Neuronal stem cell (in vitro differentiated cells): ENCODE measurements around the gene SIGLEC7.
A peak's percentile ranks its signal among the peaks of the same experiment; 100 is the strongest.

Experiments used
- DNase-seq: peaks from one replicate; pipeline ENCODE4 v3.0.0-alpha.2; 2013; ENCODE audit warnings: low spot score
- H2AFZ ChIP-seq: one replicate; pipeline ENCODE4 v1.6.1; 2013; ENCODE audit warnings: mild to moderate bottlenecking, low read length, inconsistent platforms
- H2AK5ac ChIP-seq: 2 replicates; pipeline ENCODE4 v1.6.1; 2013; ENCODE audit warnings: low read depth, mild to moderate bottlenecking, inconsistent platforms, low read length, moderate library complexity, mixed read lengths
- H2BK120ac ChIP-seq: 2 replicates; pipeline ENCODE4 v1.6.1; 2013; ENCODE audit warnings: low read depth, mild to moderate bottlenecking, inconsistent platforms, low read length, moderate library complexity, mixed read lengths
- H2BK12ac ChIP-seq: one replicate; pipeline ENCODE4 v1.6.1; 2013; ENCODE audit warnings: low read length, inconsistent platforms
- H2BK15ac ChIP-seq: 2 replicates; pipeline ENCODE4 v1.6.1; 2013; ENCODE audit warnings: mild to moderate bottlenecking, low read length, inconsistent platforms, mixed read lengths
- H2BK5ac ChIP-seq: one replicate; pipeline ENCODE4 v1.6.1; 2013; ENCODE audit warnings: inconsistent platforms, mild to moderate bottlenecking, low read length, moderate library complexity
- H3K14ac ChIP-seq: one replicate; pipeline ENCODE4 v1.6.1; 2013; ENCODE audit warnings: low read length, inconsistent platforms
- H3K18ac ChIP-seq: 2 replicates; pipeline ENCODE4 v1.6.1; 2013; ENCODE audit warnings: low read length, inconsistent platforms
- H3K23ac ChIP-seq: 2 replicates; pipeline ENCODE4 v1.6.1; 2013; ENCODE audit warnings: low read depth, mild to moderate bottlenecking, mixed read lengths, low read length, inconsistent platforms; ENCODE audit not compliant: poor library complexity
- H3K27ac ChIP-seq: replicated peaks from 3 replicates; pipeline ENCODE4 v1.5.1; 2013; ENCODE audit warnings: low read length, inconsistent platforms
- H3K27me3 ChIP-seq, 3 experiments: 2 replicates each; pipeline ENCODE4 v1.6.1; 2013; ENCODE audit warnings: low read length in 3 of 3, mild to moderate bottlenecking in 2 of 3, inconsistent platforms in 1 of 3, low read depth in 1 of 3, mixed read lengths in 1 of 3, moderate library complexity in 1 of 3; ENCODE audit not compliant: control insufficient read depth in 3 of 3, insufficient read depth in 3 of 3
- H3K36me3 ChIP-seq, 2 donors: replicated peaks in 1 of 2; 2 replicates each; pipeline ENCODE4 v1.6.1; 2013; ENCODE audit warnings: low read length in 2 of 2; ENCODE audit not compliant: control insufficient read depth in 2 of 2, insufficient read depth in 2 of 2
- H3K4ac ChIP-seq: 2 replicates; pipeline ENCODE4 v1.6.1; 2013; ENCODE audit warnings: inconsistent platforms, mild to moderate bottlenecking, low read length, moderate library complexity
- H3K4me1 ChIP-seq, 2 donors: 1 replicate in 1 of 2; 2 replicates in 1 of 2; pipeline ENCODE4 v1.6.1; 2013; ENCODE audit warnings: low read length in 2 of 2, low read depth in 1 of 2; ENCODE audit not compliant: control insufficient read depth in 2 of 2, insufficient read depth in 1 of 2
- H3K4me2 ChIP-seq: one replicate; pipeline ENCODE4 v1.6.1; 2013; ENCODE audit warnings: mild to moderate bottlenecking, low read length, inconsistent platforms; ENCODE audit not compliant: insufficient read depth, poor library complexity, severe bottlenecking
- H3K4me3 ChIP-seq, 2 donors: 2 replicates each; pipeline ENCODE4 v1.5.1; 2013; ENCODE audit warnings: low read length in 2 of 2, mild to moderate bottlenecking in 2 of 2, inconsistent platforms in 1 of 2, moderate library complexity in 1 of 2
- H3K79me1 ChIP-seq: one replicate; pipeline ENCODE4 v1.6.1; 2013; ENCODE audit warnings: low read depth, mild to moderate bottlenecking, inconsistent platforms, low read length, moderate library complexity
- H3K9ac ChIP-seq: one replicate; pipeline ENCODE4 v1.6.1; 2013; ENCODE audit warnings: mild to moderate bottlenecking, low read depth, low read length, inconsistent platforms; ENCODE audit not compliant: poor library complexity
- H3K9me3 ChIP-seq, 2 donors: replicated peaks in 1 of 2; 2 replicates each; pipeline versions ENCODE3 to v1.6.1; 2013; ENCODE audit warnings: low read length in 2 of 2, mild to moderate bottlenecking in 2 of 2, inconsistent platforms in 1 of 2, low read depth in 1 of 2, mixed read lengths in 1 of 2, moderate library complexity in 1 of 2; ENCODE audit not compliant: control insufficient read depth in 2 of 2, insufficient read depth in 1 of 2
- H4K8ac ChIP-seq: one replicate; pipeline ENCODE4 v1.6.1; 2013; ENCODE audit warnings: low read depth, mild to moderate bottlenecking, inconsistent platforms, low read length, moderate library complexity
- H4K91ac ChIP-seq: one replicate; pipeline ENCODE4 v1.6.1; 2013; ENCODE audit warnings: low read length, low read depth, mild to moderate bottlenecking, inconsistent platforms; ENCODE audit not compliant: poor library complexity
- WGBS, 2 donors: extraction: QIAGEN DNeasy Blood & Tissue Kit; methylation state at CpG; one replicate each; pipeline ENCODE4 v1.1.7; 2013; ENCODE audit warnings: missing lambda C conversion rate in 2 of 2, mixed read lengths in 1 of 2; ENCODE audit not compliant: insufficient read length in 2 of 2, insufficient replicate concordance in 1 of 2; ENCODE audit errors: extremely low coverage in 2 of 2; 5-methylcytosine and 5-hydroxymethylcytosine counted together

SIGLEC7 gene

DNA sequence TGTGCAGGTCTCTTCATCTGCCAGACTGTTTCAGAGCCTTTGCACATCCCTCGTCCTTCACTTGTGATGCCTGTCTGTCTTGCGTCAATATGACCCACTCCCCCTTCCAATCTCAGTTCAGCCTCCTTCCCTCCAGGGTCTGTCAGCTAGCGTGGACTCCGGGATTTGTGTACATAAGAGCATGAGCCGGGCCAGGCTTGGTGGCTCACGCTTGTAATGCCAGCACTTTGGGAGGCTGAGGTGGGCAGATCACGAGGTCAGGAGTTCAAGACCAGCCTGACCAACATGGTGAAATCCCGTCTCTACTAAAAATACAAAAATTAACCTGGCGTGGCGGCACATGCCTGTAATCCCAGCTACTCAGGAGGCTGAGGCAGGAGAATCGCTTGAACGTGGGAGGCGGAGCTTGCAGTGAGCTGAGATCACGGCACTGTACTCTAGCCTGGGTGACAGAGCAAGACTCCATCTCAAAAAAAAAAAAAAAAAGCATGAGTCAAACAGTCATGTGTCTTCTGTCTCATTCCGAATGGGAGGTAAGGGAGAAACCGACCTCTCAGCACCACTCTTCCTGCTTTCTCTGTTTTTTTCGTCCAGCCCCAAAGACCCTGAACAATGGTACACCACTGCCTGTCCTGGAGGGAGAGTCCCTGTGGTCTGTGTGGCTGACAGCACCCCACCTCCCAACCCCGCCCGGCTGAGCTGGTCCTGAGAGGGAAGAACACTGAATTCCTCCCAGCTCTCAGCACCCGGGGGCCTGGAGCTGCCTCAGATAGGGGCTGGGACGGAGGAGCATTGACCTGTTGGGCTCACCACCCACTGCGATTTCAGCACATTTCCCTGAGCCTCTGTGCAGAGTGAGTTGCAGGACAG, 19.8 kb upstream of the SIGLEC7 start:
- Histone ChIP-seq H3K18ac (no peak overlapping the region), H3K9ac (no peak overlapping the region), H3K79me1 (no peaks in the 10 kb centered on the region), H3K23ac (peak overlapping the region; percentile 73), H2BK15ac (no peak overlapping the region), H2BK5ac (no peak overlapping the region), H3K4ac (no peak overlapping the region), H2BK120ac (no peak overlapping the region), H3K4me2 (no peak overlapping the region), H3K14ac (peak overlapping the region; percentile 89), H3K36me3 (no peaks in the 10 kb centered on the region), H3K4me3 (no peak overlapping the region), H2BK12ac (no peak overlapping the region), H2AFZ (no peak overlapping the region), H3K27me3 (peaks cover 0 to 11% (median 0%) of the 10 kb centered on the region in 3 experiments), H3K9me3 (no peaks in the 10 kb centered on the region), H4K8ac (peak overlapping the region; percentile 33), H3K4me1 (peaks cover 0 to 3% of the 10 kb centered on the region in 2 donors), H4K91ac (no peak overlapping the region), H3K27ac (no peak overlapping the region), H2AK5ac (peak overlapping the region; percentile 52)
- DNase-seq = no peak
- no CpG with 5 or more reads among the region's 22 CpGs for WGBS, 2 donors

DNA sequence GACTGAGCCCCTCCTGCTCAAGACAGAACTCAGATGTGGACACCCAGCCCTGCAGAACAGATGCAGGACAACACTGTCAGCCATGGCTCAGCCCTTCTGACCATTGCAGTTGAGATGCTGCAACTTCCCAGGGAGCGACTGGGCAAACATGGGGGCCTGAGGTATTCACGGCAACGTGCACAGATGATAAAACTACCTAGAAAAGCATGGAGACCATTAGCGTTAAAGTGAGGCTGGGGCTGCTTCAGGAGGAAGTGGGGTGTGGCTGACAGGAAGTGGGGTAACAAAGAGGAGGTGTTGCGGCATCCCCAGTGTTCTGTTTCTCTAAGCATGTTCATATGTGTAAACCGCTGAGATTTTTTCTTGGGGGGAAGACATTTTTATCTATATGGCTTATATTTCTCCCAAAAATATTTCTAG, 18.7 kb upstream of the SIGLEC7 start:
- no CpG with 5 or more reads among the region's 6 CpGs for WGBS, 2 donors
- peaks cover 0 to 3% of the 10 kb centered on the region in 2 donors for H3K4me1 ChIP-seq
- no peak for DNase-seq

DNA sequence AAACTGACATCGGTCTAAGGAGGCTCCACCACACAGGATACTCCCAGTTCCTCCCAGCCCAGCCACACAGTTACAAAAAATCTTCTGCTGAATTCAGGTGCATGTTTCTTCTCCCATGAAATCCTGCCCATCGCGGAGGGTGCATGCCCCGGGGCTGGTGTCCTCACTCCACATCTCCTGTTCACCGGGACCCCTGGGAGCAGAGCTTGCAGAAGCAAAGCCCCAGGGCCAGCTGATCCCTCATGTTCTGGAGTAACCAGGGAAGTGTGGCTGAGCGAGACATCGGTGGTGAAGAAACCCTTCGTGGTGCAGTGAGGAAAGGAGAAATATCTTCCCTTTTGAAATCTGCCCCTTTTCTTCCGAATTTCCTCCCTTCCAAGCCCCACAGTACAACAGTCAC, 18.3 kb upstream of the SIGLEC7 start:
- WGBS, 2 donors = no CpG with 5 or more reads among the region's 9 CpGs
- Histone ChIP-seq H3K4me2 (no peak overlapping the region), H3K9ac (peak overlapping the region; percentile 38), H2AFZ (peak overlapping the region; percentile 53), H3K4me1 (peaks cover 0 to 3% of the 10 kb centered on the region in 2 donors), H2BK12ac (no peak overlapping the region), H4K8ac (no peak overlapping the region), H4K91ac (no peak overlapping the region), H3K79me1 (no peaks in the 10 kb centered on the region), H3K14ac (no peak overlapping the region), H3K18ac (no peak overlapping the region), H3K23ac (no peak overlapping the region), H2BK5ac (no peak overlapping the region), H3K4ac (no peak overlapping the region), H3K27me3 (peaks cover 0 to 18% (median 0%) of the 10 kb centered on the region in 3 experiments), H3K36me3 (no peaks in the 10 kb centered on the region), H2BK15ac (no peak overlapping the region), H2BK120ac (no peak overlapping the region), H3K9me3 (no peaks in the 10 kb centered on the region), H2AK5ac (no peak overlapping the region), H3K4me3 (no peak overlapping the region), H3K27ac (no peak overlapping the region)
- DNase-seq = no peak

More for the DNA sequence above, 18.7 kb upstream of the SIGLEC7 start:
- Histone ChIP-seq H4K91ac (no peak overlapping the region), H3K18ac (no peak overlapping the region), H2BK15ac (no peak overlapping the region), H3K4me3 (no peak overlapping the region), H4K8ac (no peak overlapping the region), H3K27ac (no peak overlapping the region), H2AK5ac (no peak overlapping the region), H3K27me3 (peaks cover 0 to 13% (median 0%) of the 10 kb centered on the region in 3 experiments), H2BK120ac (no peak overlapping the region), H2AFZ (peak overlapping the region; percentile 53), H3K9ac (no peak overlapping the region), H3K9me3 (no peaks in the 10 kb centered on the region), H3K4me2 (no peak overlapping the region), H3K4ac (no peak overlapping the region), H2BK5ac (no peak overlapping the region), H3K79me1 (no peaks in the 10 kb centered on the region), H3K36me3 (no peaks in the 10 kb centered on the region), H3K14ac (no peak overlapping the region), H2BK12ac (no peak overlapping the region), H3K23ac (no peak overlapping the region)

DNA sequence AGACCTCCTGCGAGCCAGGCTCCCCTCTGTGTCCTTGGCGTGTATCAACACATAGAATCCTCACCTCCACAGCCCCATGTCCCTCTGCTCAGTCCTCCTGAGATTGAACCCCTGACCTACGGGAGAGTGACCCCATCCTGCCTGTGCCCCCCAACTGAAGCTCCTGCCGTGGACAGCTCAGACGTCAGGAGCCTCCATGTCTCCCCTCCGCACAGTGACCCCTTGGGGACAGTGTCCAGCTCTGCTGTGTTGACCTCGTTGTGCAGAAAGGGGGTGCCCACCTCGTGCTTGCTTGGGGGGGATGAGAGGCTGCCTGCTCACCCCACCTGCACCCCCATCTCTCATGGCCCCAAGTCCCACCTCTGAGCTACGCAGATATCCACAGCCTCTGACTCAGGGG, 17.9 kb upstream of the SIGLEC7 start:
- no peak overlapping the region for H2AFZ ChIP-seq
- no peaks in the 10 kb centered on the region for H3K9me3 ChIP-seq
- peak overlapping the region; percentile 63 for H3K23ac ChIP-seq
- H3K36me3 ChIP-seq = no peaks in the 10 kb centered on the region
- no peak overlapping the region for H3K9ac ChIP-seq
- no peak overlapping the region for H2BK12ac ChIP-seq
- WGBS, 2 donors = no CpG with 5 or more reads among the region's 9 CpGs
- no peak for DNase-seq
- peak overlapping the region; percentile 53 for H3K4ac ChIP-seq
- H4K8ac ChIP-seq = no peak overlapping the region
- H3K27ac ChIP-seq = no peak overlapping the region
- no peak overlapping the region for H2AK5ac ChIP-seq
- H2BK5ac ChIP-seq = no peak overlapping the region
- peaks cover 0 to 2% of the 10 kb centered on the region in 2 donors for H3K4me1 ChIP-seq
- no peak overlapping the region for H3K4me2 ChIP-seq
- H2BK15ac ChIP-seq = peak overlapping the region; percentile 49
- H3K79me1 ChIP-seq = no peaks in the 10 kb centered on the region
- no peak overlapping the region for H4K91ac ChIP-seq
- H3K4me3 ChIP-seq = no peak overlapping the region
- no peak overlapping the region for H3K14ac ChIP-seq
- H3K27me3 ChIP-seq = peaks cover 0 to 15% (median 0%) of the 10 kb centered on the region in 3 experiments
- peak overlapping the region; percentile 81 for H2BK120ac ChIP-seq
- H3K18ac ChIP-seq = no peak overlapping the region
